ENCODE measurements around the gene FAU. TPM values are rescaled to one million over a fixed set of nuclear protein-coding genes. Genes with fewer than 3 reads are reported as not detected.

The FAU gene
- total and polyA plus RNA-seq, 9 of the 15 experiments (the other 6 are each of a cell fraction or from before 2014, with no cell fraction given), result 433 to 1,827 (median 942) TPM

DNA sequence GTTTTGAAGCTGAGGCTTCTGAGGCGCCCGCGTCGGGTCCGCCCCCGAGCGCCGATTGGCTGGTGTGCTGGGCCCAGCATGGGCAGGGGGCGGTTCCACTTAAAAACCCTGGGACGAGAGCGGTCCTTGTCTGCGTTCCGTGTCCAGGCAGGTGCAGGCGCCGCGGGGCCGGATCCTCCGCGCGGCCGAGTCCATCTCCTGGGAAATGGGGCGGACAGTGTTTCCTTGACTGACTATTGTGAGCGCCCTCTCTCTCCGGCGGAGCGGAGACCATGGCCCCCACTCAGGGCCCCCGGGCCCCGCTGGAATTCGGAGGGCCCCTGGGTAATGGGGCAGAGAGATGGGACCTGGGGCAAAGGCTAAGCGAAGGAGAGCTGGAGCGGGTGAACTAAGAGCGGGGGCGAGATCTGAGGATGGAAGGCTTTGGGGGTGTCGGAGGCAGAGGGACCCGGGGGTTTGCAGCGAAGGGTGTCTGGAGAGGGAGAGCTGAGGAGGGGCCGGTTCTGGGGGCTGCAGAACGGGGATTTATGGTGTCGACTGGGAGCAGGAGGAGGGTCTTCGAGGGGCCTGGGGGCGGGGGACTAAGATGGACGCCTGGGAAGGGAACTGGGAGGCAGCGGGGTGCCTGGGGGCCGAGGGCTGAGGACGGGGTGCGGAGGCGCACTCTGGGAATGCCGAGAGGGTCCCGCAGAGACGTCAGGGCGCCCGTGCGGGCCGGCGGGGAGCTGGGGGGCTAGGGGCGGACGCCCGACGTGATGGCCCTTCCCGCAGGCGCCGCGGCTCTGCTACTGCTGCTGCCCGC, 10.0 kb downstream of the FAU start, which contains the start of gene TM7SF2 (continued):
- TF ChIP-seq, protein P1, sequence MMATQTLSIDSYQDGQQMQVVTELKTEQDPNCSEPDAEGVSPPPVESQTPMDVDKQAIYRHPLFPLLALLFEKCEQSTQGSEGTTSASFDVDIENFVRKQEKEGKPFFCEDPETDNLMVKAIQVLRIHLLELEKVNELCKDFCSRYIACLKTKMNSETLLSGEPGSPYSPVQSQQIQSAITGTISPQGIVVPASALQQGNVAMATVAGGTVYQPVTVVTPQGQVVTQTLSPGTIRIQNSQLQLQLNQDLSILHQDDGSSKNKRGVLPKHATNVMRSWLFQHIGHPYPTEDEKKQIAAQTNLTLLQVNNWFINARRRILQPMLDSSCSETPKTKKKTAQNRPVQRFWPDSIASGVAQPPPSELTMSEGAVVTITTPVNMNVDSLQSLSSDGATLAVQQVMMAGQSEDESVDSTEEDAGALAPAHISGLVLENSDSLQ (IDR thresholded peaks at IDR 0.05), result no peak
- TF ChIP-seq, protein P2, sequence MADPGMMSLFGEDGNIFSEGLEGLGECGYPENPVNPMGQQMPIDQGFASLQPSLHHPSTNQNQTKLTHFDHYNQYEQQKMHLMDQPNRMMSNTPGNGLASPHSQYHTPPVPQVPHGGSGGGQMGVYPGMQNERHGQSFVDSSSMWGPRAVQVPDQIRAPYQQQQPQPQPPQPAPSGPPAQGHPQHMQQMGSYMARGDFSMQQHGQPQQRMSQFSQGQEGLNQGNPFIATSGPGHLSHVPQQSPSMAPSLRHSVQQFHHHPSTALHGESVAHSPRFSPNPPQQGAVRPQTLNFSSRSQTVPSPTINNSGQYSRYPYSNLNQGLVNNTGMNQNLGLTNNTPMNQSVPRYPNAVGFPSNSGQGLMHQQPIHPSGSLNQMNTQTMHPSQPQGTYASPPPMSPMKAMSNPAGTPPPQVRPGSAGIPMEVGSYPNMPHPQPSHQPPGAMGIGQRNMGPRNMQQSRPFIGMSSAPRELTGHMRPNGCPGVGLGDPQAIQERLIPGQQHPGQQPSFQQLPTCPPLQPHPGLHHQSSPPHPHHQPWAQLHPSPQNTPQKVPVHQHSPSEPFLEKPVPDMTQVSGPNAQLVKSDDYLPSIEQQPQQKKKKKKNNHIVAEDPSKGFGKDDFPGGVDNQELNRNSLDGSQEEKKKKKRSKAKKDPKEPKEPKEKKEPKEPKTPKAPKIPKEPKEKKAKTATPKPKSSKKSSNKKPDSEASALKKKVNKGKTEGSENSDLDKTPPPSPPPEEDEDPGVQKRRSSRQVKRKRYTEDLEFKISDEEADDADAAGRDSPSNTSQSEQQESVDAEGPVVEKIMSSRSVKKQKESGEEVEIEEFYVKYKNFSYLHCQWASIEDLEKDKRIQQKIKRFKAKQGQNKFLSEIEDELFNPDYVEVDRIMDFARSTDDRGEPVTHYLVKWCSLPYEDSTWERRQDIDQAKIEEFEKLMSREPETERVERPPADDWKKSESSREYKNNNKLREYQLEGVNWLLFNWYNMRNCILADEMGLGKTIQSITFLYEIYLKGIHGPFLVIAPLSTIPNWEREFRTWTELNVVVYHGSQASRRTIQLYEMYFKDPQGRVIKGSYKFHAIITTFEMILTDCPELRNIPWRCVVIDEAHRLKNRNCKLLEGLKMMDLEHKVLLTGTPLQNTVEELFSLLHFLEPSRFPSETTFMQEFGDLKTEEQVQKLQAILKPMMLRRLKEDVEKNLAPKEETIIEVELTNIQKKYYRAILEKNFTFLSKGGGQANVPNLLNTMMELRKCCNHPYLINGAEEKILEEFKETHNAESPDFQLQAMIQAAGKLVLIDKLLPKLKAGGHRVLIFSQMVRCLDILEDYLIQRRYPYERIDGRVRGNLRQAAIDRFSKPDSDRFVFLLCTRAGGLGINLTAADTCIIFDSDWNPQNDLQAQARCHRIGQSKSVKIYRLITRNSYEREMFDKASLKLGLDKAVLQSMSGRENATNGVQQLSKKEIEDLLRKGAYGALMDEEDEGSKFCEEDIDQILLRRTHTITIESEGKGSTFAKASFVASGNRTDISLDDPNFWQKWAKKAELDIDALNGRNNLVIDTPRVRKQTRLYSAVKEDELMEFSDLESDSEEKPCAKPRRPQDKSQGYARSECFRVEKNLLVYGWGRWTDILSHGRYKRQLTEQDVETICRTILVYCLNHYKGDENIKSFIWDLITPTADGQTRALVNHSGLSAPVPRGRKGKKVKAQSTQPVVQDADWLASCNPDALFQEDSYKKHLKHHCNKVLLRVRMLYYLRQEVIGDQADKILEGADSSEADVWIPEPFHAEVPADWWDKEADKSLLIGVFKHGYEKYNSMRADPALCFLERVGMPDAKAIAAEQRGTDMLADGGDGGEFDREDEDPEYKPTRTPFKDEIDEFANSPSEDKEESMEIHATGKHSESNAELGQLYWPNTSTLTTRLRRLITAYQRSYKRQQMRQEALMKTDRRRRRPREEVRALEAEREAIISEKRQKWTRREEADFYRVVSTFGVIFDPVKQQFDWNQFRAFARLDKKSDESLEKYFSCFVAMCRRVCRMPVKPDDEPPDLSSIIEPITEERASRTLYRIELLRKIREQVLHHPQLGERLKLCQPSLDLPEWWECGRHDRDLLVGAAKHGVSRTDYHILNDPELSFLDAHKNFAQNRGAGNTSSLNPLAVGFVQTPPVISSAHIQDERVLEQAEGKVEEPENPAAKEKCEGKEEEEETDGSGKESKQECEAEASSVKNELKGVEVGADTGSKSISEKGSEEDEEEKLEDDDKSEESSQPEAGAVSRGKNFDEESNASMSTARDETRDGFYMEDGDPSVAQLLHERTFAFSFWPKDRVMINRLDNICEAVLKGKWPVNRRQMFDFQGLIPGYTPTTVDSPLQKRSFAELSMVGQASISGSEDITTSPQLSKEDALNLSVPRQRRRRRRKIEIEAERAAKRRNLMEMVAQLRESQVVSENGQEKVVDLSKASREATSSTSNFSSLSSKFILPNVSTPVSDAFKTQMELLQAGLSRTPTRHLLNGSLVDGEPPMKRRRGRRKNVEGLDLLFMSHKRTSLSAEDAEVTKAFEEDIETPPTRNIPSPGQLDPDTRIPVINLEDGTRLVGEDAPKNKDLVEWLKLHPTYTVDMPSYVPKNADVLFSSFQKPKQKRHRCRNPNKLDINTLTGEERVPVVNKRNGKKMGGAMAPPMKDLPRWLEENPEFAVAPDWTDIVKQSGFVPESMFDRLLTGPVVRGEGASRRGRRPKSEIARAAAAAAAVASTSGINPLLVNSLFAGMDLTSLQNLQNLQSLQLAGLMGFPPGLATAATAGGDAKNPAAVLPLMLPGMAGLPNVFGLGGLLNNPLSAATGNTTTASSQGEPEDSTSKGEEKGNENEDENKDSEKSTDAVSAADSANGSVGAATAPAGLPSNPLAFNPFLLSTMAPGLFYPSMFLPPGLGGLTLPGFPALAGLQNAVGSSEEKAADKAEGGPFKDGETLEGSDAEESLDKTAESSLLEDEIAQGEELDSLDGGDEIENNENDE (IDR thresholded peaks at IDR 0.05; ENCODE audit: low read depth, low read length), result no peak
- TF ChIP-seq FUS (optimal IDR thresholded peaks at IDR 0.05; ENCODE audit: low read depth, low read length), result no peak
- TF ChIP-seq, protein P3, sequence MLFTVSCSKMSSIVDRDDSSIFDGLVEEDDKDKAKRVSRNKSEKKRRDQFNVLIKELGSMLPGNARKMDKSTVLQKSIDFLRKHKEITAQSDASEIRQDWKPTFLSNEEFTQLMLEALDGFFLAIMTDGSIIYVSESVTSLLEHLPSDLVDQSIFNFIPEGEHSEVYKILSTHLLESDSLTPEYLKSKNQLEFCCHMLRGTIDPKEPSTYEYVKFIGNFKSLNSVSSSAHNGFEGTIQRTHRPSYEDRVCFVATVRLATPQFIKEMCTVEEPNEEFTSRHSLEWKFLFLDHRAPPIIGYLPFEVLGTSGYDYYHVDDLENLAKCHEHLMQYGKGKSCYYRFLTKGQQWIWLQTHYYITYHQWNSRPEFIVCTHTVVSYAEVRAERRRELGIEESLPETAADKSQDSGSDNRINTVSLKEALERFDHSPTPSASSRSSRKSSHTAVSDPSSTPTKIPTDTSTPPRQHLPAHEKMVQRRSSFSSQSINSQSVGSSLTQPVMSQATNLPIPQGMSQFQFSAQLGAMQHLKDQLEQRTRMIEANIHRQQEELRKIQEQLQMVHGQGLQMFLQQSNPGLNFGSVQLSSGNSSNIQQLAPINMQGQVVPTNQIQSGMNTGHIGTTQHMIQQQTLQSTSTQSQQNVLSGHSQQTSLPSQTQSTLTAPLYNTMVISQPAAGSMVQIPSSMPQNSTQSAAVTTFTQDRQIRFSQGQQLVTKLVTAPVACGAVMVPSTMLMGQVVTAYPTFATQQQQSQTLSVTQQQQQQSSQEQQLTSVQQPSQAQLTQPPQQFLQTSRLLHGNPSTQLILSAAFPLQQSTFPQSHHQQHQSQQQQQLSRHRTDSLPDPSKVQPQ (CRISPR knock-in tag; IDR thresholded peaks at IDR 0.05; ENCODE audit: borderline replicate concordance), result no peak
- no peak for TF ChIP-seq ZNF3 (CRISPR knock-in tag; IDR thresholded peaks at IDR 0.05)
- TF ChIP-seq HNRNPK (IDR thresholded peaks at IDR 0.05; ENCODE audit: low read depth, low read length, poor library complexity, severe bottlenecking), result no peak
- TF ChIP-seq, protein P4, sequence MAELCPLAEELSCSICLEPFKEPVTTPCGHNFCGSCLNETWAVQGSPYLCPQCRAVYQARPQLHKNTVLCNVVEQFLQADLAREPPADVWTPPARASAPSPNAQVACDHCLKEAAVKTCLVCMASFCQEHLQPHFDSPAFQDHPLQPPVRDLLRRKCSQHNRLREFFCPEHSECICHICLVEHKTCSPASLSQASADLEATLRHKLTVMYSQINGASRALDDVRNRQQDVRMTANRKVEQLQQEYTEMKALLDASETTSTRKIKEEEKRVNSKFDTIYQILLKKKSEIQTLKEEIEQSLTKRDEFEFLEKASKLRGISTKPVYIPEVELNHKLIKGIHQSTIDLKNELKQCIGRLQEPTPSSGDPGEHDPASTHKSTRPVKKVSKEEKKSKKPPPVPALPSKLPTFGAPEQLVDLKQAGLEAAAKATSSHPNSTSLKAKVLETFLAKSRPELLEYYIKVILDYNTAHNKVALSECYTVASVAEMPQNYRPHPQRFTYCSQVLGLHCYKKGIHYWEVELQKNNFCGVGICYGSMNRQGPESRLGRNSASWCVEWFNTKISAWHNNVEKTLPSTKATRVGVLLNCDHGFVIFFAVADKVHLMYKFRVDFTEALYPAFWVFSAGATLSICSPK (IDR thresholded peaks at IDR 0.05; ENCODE audit: borderline replicate concordance), result no peak
- TF ChIP-seq SRSF3 (IDR thresholded peaks at IDR 0.05; ENCODE audit: insufficient read depth, low read length), result no peak
- no peak; the same call in 1 of the 2 replicates for TF ChIP-seq PML (IDR thresholded peaks at IDR 0.05; ENCODE audit: low read length)
